CD14-positive monocyte (primary cell): Measurements from ENCODE around the gene IL3. TPM values are rescaled to one million over a fixed set of nuclear protein-coding genes. Genes with fewer than 3 reads are reported as not detected.
A peak's percentile ranks its signal among the peaks of the same experiment; 100 is the strongest.

Experiments
- DNase-seq, 3 donors: peaks; one replicate each; pipeline ENCODE4 v3.0.0-alpha.2; 2011 to 2022
- H2AFZ ChIP-seq: 2 replicates; pipeline ENCODE4 v1.6.0; 2012; ENCODE audit warnings: mild to moderate bottlenecking, low read depth, low read length, inconsistent platforms; ENCODE audit not compliant: insufficient read depth, poor library complexity, severe bottlenecking
- H3K27ac ChIP-seq, 2 donors: 1 replicate in 1 of 2; 2 replicates in 1 of 2; pipeline ENCODE4 v1.5.1; 2012 to 2013; ENCODE audit warnings: low read length in 2 of 2, control low read depth in 1 of 2, inconsistent platforms in 1 of 2, low read depth in 1 of 2, mild to moderate bottlenecking in 1 of 2
- H3K27me3 ChIP-seq, 2 donors: one replicate each; pipeline versions ENCODE4 v1.6.0 to v1.6.1; 2011 to 2013; ENCODE audit warnings: low read length in 2 of 2; ENCODE audit not compliant: control insufficient read depth in 2 of 2, insufficient read depth in 2 of 2
- H3K36me3 ChIP-seq, 2 donors: replicated peaks in 1 of 2; 1 replicate in 1 of 2; 2 replicates in 1 of 2; pipeline versions ENCODE4 v1.5.1 to v1.6.1; 2012 to 2013; ENCODE audit warnings: low read length in 2 of 2, control low read depth in 1 of 2, inconsistent platforms in 1 of 2, mild to moderate bottlenecking in 1 of 2; ENCODE audit not compliant: insufficient read depth in 2 of 2, control insufficient read depth in 1 of 2
- H3K4me1 ChIP-seq, 2 donors: 1 replicate in 1 of 2; 2 replicates in 1 of 2; pipeline versions ENCODE4 v1.5.1 to v1.6.1; 2012 to 2013; ENCODE audit warnings: low read length in 2 of 2, control low read depth in 1 of 2, inconsistent platforms in 1 of 2, mild to moderate bottlenecking in 1 of 2, moderate library complexity in 1 of 2; ENCODE audit not compliant: insufficient read depth in 2 of 2, control insufficient read depth in 1 of 2
- H3K4me2 ChIP-seq: replicated peaks from 2 replicates; pipeline ENCODE3; 2012; ENCODE audit warnings: low read length, moderate library complexity, mild to moderate bottlenecking; ENCODE audit not compliant: poor library complexity, severe bottlenecking; ENCODE audit errors: extremely low read depth
- H3K4me3 ChIP-seq, 3 experiments: fragments of 200-600 bp in 1 of 3; sonication (generic) in 1 of 3; replicated peaks in 1 of 3; 1 replicate in 2 of 3; 2 replicates in 1 of 3; pipeline ENCODE4 v1.5.1; 2011 to 2013; ENCODE audit warnings: low read length in 3 of 3, mild to moderate bottlenecking in 3 of 3, control low read depth in 2 of 3, low read depth in 2 of 3, inconsistent platforms in 1 of 3, moderate library complexity in 1 of 3
- H3K79me2 ChIP-seq: 2 replicates; pipeline ENCODE4 v1.6.0; 2012; ENCODE audit warnings: mild to moderate bottlenecking, control low read depth, inconsistent platforms, low read length, moderate library complexity; ENCODE audit not compliant: insufficient read depth
- H3K9ac ChIP-seq: 2 replicates; pipeline ENCODE4 v1.6.0; 2017; ENCODE audit warnings: low read length, mild to moderate bottlenecking; ENCODE audit not compliant: insufficient read depth, poor library complexity, severe bottlenecking
- H3K9me3 ChIP-seq, 2 donors: replicated peaks in 1 of 2; 1 replicate in 1 of 2; 2 replicates in 1 of 2; pipeline versions ENCODE4 v1.5.1 to v1.6.1; 2012 to 2013; ENCODE audit warnings: low read length in 2 of 2, control low read depth in 1 of 2; ENCODE audit not compliant: control insufficient read depth in 1 of 2, insufficient read depth in 1 of 2
- H4K20me1 ChIP-seq: 2 replicates; pipeline ENCODE4 v1.6.0; 2012; ENCODE audit warnings: mild to moderate bottlenecking, low read length, control low read depth, moderate library complexity; ENCODE audit not compliant: insufficient read depth
- H3K27ac Mint-ChIP-seq, 7 donors: one replicate each; pipeline ENCODE4 v1.8.0; 2020; ENCODE audit warnings: mild to moderate bottlenecking in 7 of 7, mixed read lengths in 7 of 7, moderate library complexity in 6 of 7, inconsistent platforms in 2 of 7
- H3K27me3 Mint-ChIP-seq, 3 donors: one replicate each; pipeline ENCODE4 v1.8.0; 2021 to 2022; ENCODE audit warnings: low read depth in 3 of 3, mild to moderate bottlenecking in 3 of 3, mixed read lengths in 3 of 3, moderate library complexity in 3 of 3, inconsistent platforms in 1 of 3
- H3K36me3 Mint-ChIP-seq, 2 donors: one replicate each; pipeline ENCODE4 v1.8.0; 2020; ENCODE audit warnings: mixed read lengths in 2 of 2, inconsistent platforms in 1 of 2, mild to moderate bottlenecking in 1 of 2
- H3K4me1 Mint-ChIP-seq: one replicate; pipeline ENCODE4 v1.8.0; 2020; ENCODE audit warnings: mild to moderate bottlenecking, mixed read lengths
- H3K4me3 Mint-ChIP-seq, 2 donors: one replicate each; pipeline ENCODE4 v1.8.0; 2020; ENCODE audit warnings: mild to moderate bottlenecking in 2 of 2, mixed read lengths in 2 of 2, moderate library complexity in 1 of 2
- H3K9me3 Mint-ChIP-seq, 7 donors: one replicate each; pipeline ENCODE4 v1.8.0; 2020 to 2022; ENCODE audit warnings: mixed read lengths in 7 of 7, mild to moderate bottlenecking in 6 of 7, moderate library complexity in 6 of 7, inconsistent platforms in 2 of 7
- WGBS: methylation state at CpG from one replicate; pipeline ENCODE4 v1.1.5; 2013; ENCODE audit warnings: missing lambda C conversion rate; ENCODE audit not compliant: insufficient coverage; 5-methylcytosine and 5-hydroxymethylcytosine counted together
- intact Hi-C, 2 donors: fragments of 100-400 bp; cut with micrococcal nuclease; formaldehyde crosslinking; loops; one replicate each; pipeline versions ENCODE4 v1.15.0 to v1.15.1; 2023
- polyA plus RNA-seq, 3 donors: library from polyadenylated mRNA; depleted of rRNA in 1 of 3; unstranded in 2 of 3; stranded (reverse) in 1 of 3; fragments of 300-500 nt in 2 of 3; fragments of >200 nt in 1 of 3; fragmentation: Illumina TruSeq in 2 of 3; gene quantifications; 1 replicate in 2 of 3; 2 replicates in 1 of 3; pipeline ENCODE4 v1.2.3, GENCODE V29; 2012 to 2021
- TF ChIP-seq, protein P1 (sequence below): fragments of 200-600 bp; IDR thresholded peaks from one replicate; pipeline ENCODE4 v1.8.0; 2022; ENCODE audit warnings: antibody characterized with exemption, mild to moderate bottlenecking

IL3 gene
- polyA plus RNA-seq, 3 donors = not detected

GRCh38 chr5:132086277-132086794 is 25.9 kb downstream of the IL3 start:
- Histone ChIP-seq H3K79me2 (no peaks in the 10 kb centered on the region), H4K20me1 (no peaks in the 10 kb centered on the region), H3K4me1 (no peaks in the 10 kb centered on the region), H2AFZ (no peak overlapping the region), H3K27ac (no peak overlapping the region), H3K9me3 (no peaks in the 10 kb centered on the region), H3K9ac (no peak overlapping the region), H3K36me3 (no peaks in the 10 kb centered on the region), H3K4me2 (no peak overlapping the region), H3K27me3 (no peaks in the 10 kb centered on the region), H3K4me3 (no peak overlapping the region)
- Mint-ChIP-seq H3K4me3 (no peak overlapping the region), H3K9me3 (peaks cover 0 to 2% (median 0%) of the 10 kb centered on the region in 7 donors), H3K36me3 (no peaks in the 10 kb centered on the region), H3K4me1 (no peaks in the 10 kb centered on the region), H3K27ac (peak overlapping the region in 1 of 7 donors; percentile 22), H3K27me3 (peaks cover 4 to 14% (median 14%) of the 10 kb centered on the region in 3 donors)
- no peak for DNase-seq
- no CpG with 5 or more reads among the region's 2 CpGs for WGBS
- TF ChIP-seq, protein P1, sequence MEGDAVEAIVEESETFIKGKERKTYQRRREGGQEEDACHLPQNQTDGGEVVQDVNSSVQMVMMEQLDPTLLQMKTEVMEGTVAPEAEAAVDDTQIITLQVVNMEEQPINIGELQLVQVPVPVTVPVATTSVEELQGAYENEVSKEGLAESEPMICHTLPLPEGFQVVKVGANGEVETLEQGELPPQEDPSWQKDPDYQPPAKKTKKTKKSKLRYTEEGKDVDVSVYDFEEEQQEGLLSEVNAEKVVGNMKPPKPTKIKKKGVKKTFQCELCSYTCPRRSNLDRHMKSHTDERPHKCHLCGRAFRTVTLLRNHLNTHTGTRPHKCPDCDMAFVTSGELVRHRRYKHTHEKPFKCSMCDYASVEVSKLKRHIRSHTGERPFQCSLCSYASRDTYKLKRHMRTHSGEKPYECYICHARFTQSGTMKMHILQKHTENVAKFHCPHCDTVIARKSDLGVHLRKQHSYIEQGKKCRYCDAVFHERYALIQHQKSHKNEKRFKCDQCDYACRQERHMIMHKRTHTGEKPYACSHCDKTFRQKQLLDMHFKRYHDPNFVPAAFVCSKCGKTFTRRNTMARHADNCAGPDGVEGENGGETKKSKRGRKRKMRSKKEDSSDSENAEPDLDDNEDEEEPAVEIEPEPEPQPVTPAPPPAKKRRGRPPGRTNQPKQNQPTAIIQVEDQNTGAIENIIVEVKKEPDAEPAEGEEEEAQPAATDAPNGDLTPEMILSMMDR = no peak
- intact Hi-C loops = no loop called here

DNA sequence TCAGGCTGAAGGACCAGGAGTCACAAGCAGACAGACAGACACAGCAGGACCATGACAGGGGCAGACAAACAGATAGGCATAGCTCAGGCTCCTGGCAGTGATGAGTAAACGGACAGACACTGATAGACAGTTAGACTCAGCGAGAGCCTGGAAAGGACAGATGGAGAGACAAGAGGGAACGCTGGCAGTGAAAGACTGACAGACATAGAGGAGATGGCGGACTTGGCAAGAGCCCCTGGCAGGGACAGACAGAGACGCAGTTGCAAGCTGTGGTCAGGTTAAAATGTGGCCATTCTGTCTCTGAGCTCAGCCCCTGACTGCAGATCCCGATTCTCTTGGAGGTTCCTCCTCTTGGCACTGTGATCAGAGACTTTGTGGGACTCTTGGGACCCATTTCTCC is 26.7 kb downstream of the IL3 start:
- Histone ChIP-seq H3K9me3 (no peaks in the 10 kb centered on the region), H3K4me1 (no peaks in the 10 kb centered on the region), H3K27me3 (no peaks in the 10 kb centered on the region), H3K9ac (no peak overlapping the region), H3K4me3 (no peak overlapping the region), H3K27ac (no peak overlapping the region), H3K36me3 (no peaks in the 10 kb centered on the region), H2AFZ (no peak overlapping the region), H4K20me1 (no peaks in the 10 kb centered on the region), H3K4me2 (no peak overlapping the region), H3K79me2 (no peaks in the 10 kb centered on the region)
- intact Hi-C loops = no loop called here
- Mint-ChIP-seq H3K36me3 (no peaks in the 10 kb centered on the region), H3K27me3 (peaks cover 3 to 14% (median 12%) of the 10 kb centered on the region in 3 donors), H3K9me3 (peaks cover 0 to 4% (median 0%) of the 10 kb centered on the region in 7 donors), H3K27ac (no peak overlapping the region), H3K4me3 (no peak overlapping the region), H3K4me1 (no peaks in the 10 kb centered on the region)
- WGBS = 96% methylated on average over 6 of the region's 6 CpGs
- no peak for DNase-seq
- TF ChIP-seq, protein P1 = no peak
